HCT116 (cell line): ENCODE results near the gene DNAJC7. TPM values are rescaled to one million over a fixed set of nuclear protein-coding genes. Genes with fewer than 3 reads are reported as not detected.

ENCODE experiments used
- ATAC-seq: fragments of 200-7000 bp; cut with Tn5 transposase; 2 replicates; pipeline ENCODE4 v1.9.1; 2020; ENCODE audit warnings: mild to moderate bottlenecking, moderate library complexity
- Bru-seq: library from RNA; stranded (reverse); fragments of 400-500 nt; gene quantifications from one replicate; lab custom pipeline; 2021; lab: Mats Ljungman, UMichigan
- BruChase-seq, 2 experiments: library from RNA; stranded (reverse); fragments of 400-500 nt; gene quantifications; one replicate each; lab custom pipeline; 2021; lab: Mats Ljungman, UMichigan
- BruUV-seq: library from RNA; stranded (reverse); fragments of 400-500 nt; replicated peaks from 2 replicates; lab custom pipeline; 2021; lab: Mats Ljungman, UMichigan
- CTCF ChIA-PET: fragments of 300-600 bp; sonication (Branson Sonifier 250); formaldehyde crosslinking; loops from one replicate; lab custom pipeline; 2021; ENCODE audit warnings: antibody characterized with exemption; lab: Charles Lee
- POLR2A ChIA-PET: fragments of 300-600, 350-600 bp; sonication (Branson Sonifier 250); formaldehyde crosslinking; loops from one replicate; lab custom pipeline; 2021; ENCODE audit warnings: antibody characterized with exemption; lab: Charles Lee
- RAD21 ChIA-PET, 2 experiments: fragments of 300-600 bp; sonication (Branson Sonifier 250); formaldehyde crosslinking; loops; one replicate each; lab custom pipeline; 2023; ENCODE audit warnings: low total read pairs in 2 of 2; ENCODE audit not compliant: uncharacterized antibody in 2 of 2, unreplicated experiment in 2 of 2, low non-redundant PET in 1 of 2; lab: Charles Lee
- DNase-seq: peaks from one replicate; pipeline ENCODE4 v3.0.0-alpha.2; 2010; ENCODE audit warnings: low read depth, low spot score
- H2AFZ ChIP-seq: fragments of 200-600 bp; shearing (Covaris generic), sonication (generic); 2 replicates; pipeline ENCODE4 v1.6.1; 2017; ENCODE audit warnings: low read depth, mixed run types, mixed read lengths, antibody characterized with exemption, low read length; ENCODE audit not compliant: poor library complexity, severe bottlenecking
- H3K27ac ChIP-seq: 2 replicates; pipeline ENCODE4 v1.5.1; 2012; ENCODE audit warnings: low read depth, low read length
- H3K27me3 ChIP-seq: fragments of 200-600 bp; sonication (generic); 2 replicates; pipeline ENCODE4 v1.6.1; 2016; ENCODE audit warnings: mixed run types, low read length, mixed read lengths; ENCODE audit not compliant: insufficient read depth
- H3K36me3 ChIP-seq, 2 experiments: fragments of 200-500 bp in 1 of 2; fragments of 200-600 bp in 1 of 2; sonication (Bioruptor generic) in 1 of 2; sonication (generic) in 1 of 2; 2 replicates each; pipeline versions ENCODE4 v1.5.1 to v1.6.1; 2014 to 2016; ENCODE audit warnings: low read length in 2 of 2, inconsistent platforms in 1 of 2, mixed read lengths in 1 of 2, mixed run types in 1 of 2; ENCODE audit not compliant: insufficient read depth in 2 of 2, control insufficient read depth in 1 of 2
- H3K4me1 ChIP-seq, 2 experiments: fragments of 200-600 bp in 1 of 2; sonication (generic) in 1 of 2; 2 replicates each; pipeline versions ENCODE4 v1.5.1 to v1.6.1; 2012 to 2017; ENCODE audit warnings: low read length in 2 of 2, inconsistent platforms in 1 of 2, mild to moderate bottlenecking in 1 of 2, mixed read lengths in 1 of 2, mixed run types in 1 of 2, moderate library complexity in 1 of 2; ENCODE audit not compliant: insufficient read depth in 2 of 2, control insufficient read depth in 1 of 2
- H3K4me2 ChIP-seq: fragments of 200-600 bp; sonication (generic); 2 replicates; pipeline ENCODE4 v1.6.1; 2017; ENCODE audit warnings: mixed run types, low read length, mixed read lengths
- H3K4me3 ChIP-seq, 2 experiments: fragments of 200-600 bp in 1 of 2; sonication (generic) in 1 of 2; replicated peaks in 1 of 2; 2 replicates each; pipeline ENCODE4 v1.5.1; 2011 to 2016; ENCODE audit warnings: low read length in 2 of 2, control low read depth in 1 of 2, low read depth in 1 of 2, mild to moderate bottlenecking in 1 of 2, mixed read lengths in 1 of 2, mixed run types in 1 of 2
- H3K79me2 ChIP-seq: fragments of 200-600 bp; sonication (generic); 2 replicates; pipeline ENCODE4 v1.6.1; 2017; ENCODE audit warnings: mild to moderate bottlenecking, mixed run types, low read length, moderate library complexity, mixed read lengths; ENCODE audit not compliant: insufficient read depth
- H3K9ac ChIP-seq: fragments of 200-600 bp; sonication (generic); 2 replicates; pipeline ENCODE4 v1.6.1; 2016; ENCODE audit warnings: low read length, mixed read lengths
- H3K9me2 ChIP-seq: fragments of 200-600 bp; sonication (generic), shearing (Covaris generic); 2 replicates; pipeline ENCODE4 v1.6.1; 2017; ENCODE audit warnings: mixed run types, mild to moderate bottlenecking, moderate library complexity; ENCODE audit not compliant: insufficient read depth
- H3K9me3 ChIP-seq, 2 experiments: fragments of 200-500 bp in 1 of 2; fragments of 200-600 bp in 1 of 2; sonication (Bioruptor generic) in 1 of 2; sonication (generic) in 1 of 2; 2 replicates each; pipeline ENCODE4 v1.6.1; 2014 to 2017; ENCODE audit warnings: low read length in 2 of 2, mixed read lengths in 2 of 2, inconsistent platforms in 1 of 2, low read depth in 1 of 2, mild to moderate bottlenecking in 1 of 2, mixed run types in 1 of 2, moderate library complexity in 1 of 2; ENCODE audit not compliant: control insufficient read depth in 1 of 2, insufficient read depth in 1 of 2
- H4K20me1 ChIP-seq: fragments of 200-600 bp; sonication (generic), shearing (Covaris generic); 2 replicates; pipeline ENCODE4 v1.6.1; 2017; ENCODE audit warnings: mixed run types, mild to moderate bottlenecking, moderate library complexity; ENCODE audit not compliant: insufficient read depth
- ATF3 ChIP-seq: IDR thresholded peaks from 2 replicates; pipeline ENCODE4 v1.6.1; 2012
- CBX3 ChIP-seq: IDR thresholded peaks from 2 replicates; pipeline ENCODE4 v1.6.1; 2012; ENCODE audit warnings: low read depth
- ELF1 ChIP-seq: IDR thresholded peaks from 2 replicates; pipeline ENCODE4 v1.6.1; 2012; ENCODE audit warnings: low read depth, borderline replicate concordance
- EZH2 ChIP-seq: fragments of 200-600 bp; sonication (generic); IDR thresholded peaks from 2 replicates; pipeline ENCODE4 v1.6.1; 2017; ENCODE audit warnings: antibody characterized with exemption, mixed run types
- EZH2phosphoT487 ChIP-seq: fragments of 200-600 bp; IDR thresholded peaks from 2 replicates; pipeline ENCODE4 v1.6.1; 2018; ENCODE audit warnings: antibody characterized with exemption, borderline replicate concordance
- FOSL1 ChIP-seq: IDR thresholded peaks from 2 replicates; pipeline ENCODE4 v1.6.1; 2012; ENCODE audit warnings: low read depth
- POLR2A ChIP-seq: IDR thresholded peaks from 2 replicates; pipeline ENCODE4 v1.7.0; 2011; ENCODE audit warnings: borderline replicate concordance; ENCODE audit not compliant: insufficient read depth, insufficient read length; ENCODE audit errors: extremely low read depth
- POLR2AphosphoS5 ChIP-seq: IDR thresholded peaks from 2 replicates; pipeline ENCODE4 v1.6.1; 2011; ENCODE audit warnings: mild to moderate bottlenecking, low read depth, low read length, moderate library complexity
- RAD21 ChIP-seq: IDR thresholded peaks from 2 replicates; pipeline ENCODE4 v1.6.1; 2012; ENCODE audit warnings: low read depth, mild to moderate bottlenecking
- SIN3A ChIP-seq: IDR thresholded peaks from 2 replicates; pipeline ENCODE4 v1.6.1; 2012; ENCODE audit warnings: low read depth
- TCF7L2 ChIP-seq: IDR thresholded peaks from 2 replicates; pipeline ENCODE4 v1.7.0; 2011; ENCODE audit warnings: borderline replicate concordance, inconsistent platforms; ENCODE audit not compliant: insufficient read depth, insufficient read length; ENCODE audit errors: extremely low read depth
- YY1 ChIP-seq: IDR thresholded peaks from 2 replicates; pipeline ENCODE4 v1.6.1; 2011; ENCODE audit warnings: low read length, low read depth, moderate library complexity, mild to moderate bottlenecking; ENCODE audit not compliant: insufficient replicate concordance; ENCODE audit errors: extremely low read depth
- ZFX ChIP-seq: fragments of 450-650 bp; IDR thresholded peaks from 2 replicates; pipeline ENCODE4 v1.6.1; 2017
- intact Hi-C: fragments of 100-400 bp; cut with micrococcal nuclease; formaldehyde crosslinking; loops from 2 replicates; pipeline ENCODE4 v1.10.0; 2022
- long read RNA-seq: library from polyadenylated mRNA; unstranded; transcript quantifications from one replicate; pipeline ENCODE4 v2.0.0, GENCODE V29; 2021; ENCODE audit not compliant: unreplicated experiment
- polyA plus RNA-seq: library from polyadenylated mRNA; unstranded; fragments of >200 nt; gene quantifications from 2 replicates; pipeline ENCODE4 v1.2.1, GENCODE V29; 2012; ENCODE audit warnings: missing spikeins
- total RNA-seq: library from RNA; stranded (reverse); gene quantifications from one replicate; pipeline ENCODE4 v1.2.1, GENCODE V29; 2021; ENCODE audit not compliant: unreplicated experiment
- TF ChIP-seq, protein P1 (sequence below): IDR thresholded peaks from 2 replicates; pipeline ENCODE4 v1.6.1; 2011; ENCODE audit warnings: mild to moderate bottlenecking, low read length, moderate library complexity; ENCODE audit not compliant: insufficient replicate concordance; ENCODE audit errors: extremely low read depth
- TF ChIP-seq, protein P2 (sequence below): IDR thresholded peaks from 2 replicates; pipeline ENCODE4 v1.6.1; 2012
- TF ChIP-seq, protein P3 (sequence below), 3 experiments: fragments of 200-600 bp in 1 of 3; sonication (generic) in 1 of 3; IDR thresholded peaks in 2 of 3; conservative IDR thresholded peaks in 1 of 3; 2 replicates each; pipeline ENCODE4 v1.5.1; 2012 to 2017; ENCODE audit warnings: low read depth in 2 of 3, low read length in 2 of 3, antibody characterized with exemption in 1 of 3, borderline replicate concordance in 1 of 3, control low read depth in 1 of 3, mild to moderate bottlenecking in 1 of 3, mixed read lengths in 1 of 3, mixed run types in 1 of 3, moderate library complexity in 1 of 3; ENCODE audit not compliant: insufficient read depth in 1 of 3

Gene DNAJC7, protein sequence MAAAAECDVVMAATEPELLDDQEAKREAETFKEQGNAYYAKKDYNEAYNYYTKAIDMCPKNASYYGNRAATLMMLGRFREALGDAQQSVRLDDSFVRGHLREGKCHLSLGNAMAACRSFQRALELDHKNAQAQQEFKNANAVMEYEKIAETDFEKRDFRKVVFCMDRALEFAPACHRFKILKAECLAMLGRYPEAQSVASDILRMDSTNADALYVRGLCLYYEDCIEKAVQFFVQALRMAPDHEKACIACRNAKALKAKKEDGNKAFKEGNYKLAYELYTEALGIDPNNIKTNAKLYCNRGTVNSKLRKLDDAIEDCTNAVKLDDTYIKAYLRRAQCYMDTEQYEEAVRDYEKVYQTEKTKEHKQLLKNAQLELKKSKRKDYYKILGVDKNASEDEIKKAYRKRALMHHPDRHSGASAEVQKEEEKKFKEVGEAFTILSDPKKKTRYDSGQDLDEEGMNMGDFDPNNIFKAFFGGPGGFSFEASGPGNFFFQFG
- total RNA-seq (113 TPM), Bru-seq, nascent RNA (percentile 89 among the genes with signal in this experiment), BruChase-seq, experiment 1, labeled RNA remaining after a 6-hour chase (percentile 90 among the genes with signal in this experiment), BruChase-seq, experiment 2, labeled RNA remaining after a 2-hour chase (percentile 86 among the genes with signal in this experiment)
- polyA plus RNA-seq: 85.1 and 91.0 TPM in 2 replicates
- long read RNA-seq, transcript DNAJC7-203 (14 exons, 2,022 nt): major isoform, 36 of 62 reads
- long read RNA-seq, partial matches to known transcripts: 13 of 62 reads
- long read RNA-seq, other reads (novel, unspliced or antisense): 12 of 62 reads

- TSS peak; percentile 70 for BruUV-seq
- peak within 1 kb of the TSS; percentile 100 for H3K9ac ChIP-seq
- peak within 1 kb of the TSS; percentile 93 to 99 for H3K4me3 ChIP-seq
- peak; percentile 88 for ATAC-seq
- H2AFZ ChIP-seq: peak within 1 kb of the TSS; percentile 39
- ChIA-PET CTCF (interaction anchor here (0.6 to 4.0 kb wide), 6 partner anchors 11 to 1941 kb away, joined by 3 to 16 read pairs (median 4); partner anchors contain the start of gene CNP), RAD21 (interaction anchor here in 1 of 2 experiments (0.6 kb wide), 1 partner anchor 177 kb away, joined by 3 read pairs; the partner anchor contains the start of gene GHDC), POLR2A (interaction anchor here (0.6 to 2.3 kb wide), 8 partner anchors 9 to 244 kb away, joined by 3 to 17 read pairs (median 3); partner anchors contain the start of gene CNP)
- peak within 1 kb of the TSS; percentile 96 for H3K4me2 ChIP-seq
- H3K27me3 ChIP-seq: no peaks in the 10 kb centered on the region
- intact Hi-C loops: loop anchor here (5.0 kb wide), 1 partner anchor 50 kb away; the partner anchor contains the start of gene CNP
- peak within 1 kb of the TSS; percentile 71 for H3K27ac ChIP-seq
- H3K79me2 ChIP-seq: peaks cover 69% of the 10 kb centered on the region
- 0 out of 2 replicates have a peak, but pooled peaks cover 3% of the 10 kb centered on the region for H4K20me1 ChIP-seq
- no peaks in the 10 kb centered on the region for H3K9me2 ChIP-seq
- H3K36me3 ChIP-seq: no peaks in the 10 kb centered on the region; a peak in 1 of 4 replicates
- no peaks in the 10 kb centered on the region for H3K9me3 ChIP-seq
- peak; percentile 81 for DNase-seq
- H3K4me1 ChIP-seq: peaks cover 14 to 30% of the 10 kb centered on the region in 2 experiments; a peak in 3 of 4 replicates
- no peak for TF ChIP-seq ATF3
- TF ChIP-seq, protein P1, sequence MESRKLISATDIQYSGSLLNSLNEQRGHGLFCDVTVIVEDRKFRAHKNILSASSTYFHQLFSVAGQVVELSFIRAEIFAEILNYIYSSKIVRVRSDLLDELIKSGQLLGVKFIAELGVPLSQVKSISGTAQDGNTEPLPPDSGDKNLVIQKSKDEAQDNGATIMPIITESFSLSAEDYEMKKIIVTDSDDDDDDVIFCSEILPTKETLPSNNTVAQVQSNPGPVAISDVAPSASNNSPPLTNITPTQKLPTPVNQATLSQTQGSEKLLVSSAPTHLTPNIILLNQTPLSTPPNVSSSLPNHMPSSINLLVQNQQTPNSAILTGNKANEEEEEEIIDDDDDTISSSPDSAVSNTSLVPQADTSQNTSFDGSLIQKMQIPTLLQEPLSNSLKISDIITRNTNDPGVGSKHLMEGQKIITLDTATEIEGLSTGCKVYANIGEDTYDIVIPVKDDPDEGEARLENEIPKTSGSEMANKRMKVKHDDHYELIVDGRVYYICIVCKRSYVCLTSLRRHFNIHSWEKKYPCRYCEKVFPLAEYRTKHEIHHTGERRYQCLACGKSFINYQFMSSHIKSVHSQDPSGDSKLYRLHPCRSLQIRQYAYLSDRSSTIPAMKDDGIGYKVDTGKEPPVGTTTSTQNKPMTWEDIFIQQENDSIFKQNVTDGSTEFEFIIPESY: peak; percentile 62
- TF ChIP-seq, protein P2, sequence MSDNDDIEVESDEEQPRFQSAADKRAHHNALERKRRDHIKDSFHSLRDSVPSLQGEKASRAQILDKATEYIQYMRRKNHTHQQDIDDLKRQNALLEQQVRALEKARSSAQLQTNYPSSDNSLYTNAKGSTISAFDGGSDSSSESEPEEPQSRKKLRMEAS: peak; percentile 71; the same call in 1 of the 2 replicates
- TF ChIP-seq, protein P3, sequence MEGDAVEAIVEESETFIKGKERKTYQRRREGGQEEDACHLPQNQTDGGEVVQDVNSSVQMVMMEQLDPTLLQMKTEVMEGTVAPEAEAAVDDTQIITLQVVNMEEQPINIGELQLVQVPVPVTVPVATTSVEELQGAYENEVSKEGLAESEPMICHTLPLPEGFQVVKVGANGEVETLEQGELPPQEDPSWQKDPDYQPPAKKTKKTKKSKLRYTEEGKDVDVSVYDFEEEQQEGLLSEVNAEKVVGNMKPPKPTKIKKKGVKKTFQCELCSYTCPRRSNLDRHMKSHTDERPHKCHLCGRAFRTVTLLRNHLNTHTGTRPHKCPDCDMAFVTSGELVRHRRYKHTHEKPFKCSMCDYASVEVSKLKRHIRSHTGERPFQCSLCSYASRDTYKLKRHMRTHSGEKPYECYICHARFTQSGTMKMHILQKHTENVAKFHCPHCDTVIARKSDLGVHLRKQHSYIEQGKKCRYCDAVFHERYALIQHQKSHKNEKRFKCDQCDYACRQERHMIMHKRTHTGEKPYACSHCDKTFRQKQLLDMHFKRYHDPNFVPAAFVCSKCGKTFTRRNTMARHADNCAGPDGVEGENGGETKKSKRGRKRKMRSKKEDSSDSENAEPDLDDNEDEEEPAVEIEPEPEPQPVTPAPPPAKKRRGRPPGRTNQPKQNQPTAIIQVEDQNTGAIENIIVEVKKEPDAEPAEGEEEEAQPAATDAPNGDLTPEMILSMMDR (IDR thresholded peaks at IDR 0.05 in 2 of 3, conservative IDR thresholded peaks at IDR 0.05 in 1 of 3; ENCODE audit: borderline replicate concordance in 1 of 3, insufficient read depth in 1 of 3, low read depth in 2 of 3, low read length in 2 of 3): no peak
- TF ChIP-seq CBX3: no peak; the same call in 1 of the 2 replicates
- peak; percentile 63; the same call in 1 of the 2 replicates for TF ChIP-seq ZFX
- TF ChIP-seq POLR2AphosphoS5: peak; percentile 83
- TF ChIP-seq SIN3A: peak; percentile 90
- TF ChIP-seq TCF7L2: no peak
- peak; percentile 99 for TF ChIP-seq YY1
- TF ChIP-seq FOSL1: no peak
- TF ChIP-seq EZH2: no peak
- peak; percentile 73; the same call in 1 of the 2 replicates for TF ChIP-seq ELF1
- peak; percentile 39 for TF ChIP-seq POLR2A
- no peak for TF ChIP-seq RAD21
- TF ChIP-seq EZH2phosphoT487: no peak
Observed at GRCh38 chr17:42016941-42017865, at the start of gene DNAJC7. DNAJC7 (minus strand) TSS chr17:42017439; CDS start chr17:42017416, 23 bp downstream.
